H1 (cell line): ENCODE data around the gene TNRC6A.

ENCODE experiments used
- BRCA1 ChIP-seq: IDR thresholded peaks from 2 replicates; pipeline ENCODE4 v1.6.1; 2012; ENCODE audit warnings: low read depth, low read length, improper control_type of control experiment
- CTCF ChIP-seq, 3 experiments: IDR thresholded peaks; 1 replicate in 2 of 3; 2 replicates in 1 of 3; pipeline versions ENCODE4 v1.5.1 to v1.6.1; 2011; ENCODE audit warnings: low read length in 3 of 3, mild to moderate bottlenecking in 3 of 3, inconsistent platforms in 2 of 3, low read depth in 1 of 3, moderate library complexity in 1 of 3; ENCODE audit not compliant: insufficient read depth in 1 of 3; ENCODE audit errors: control extremely low read depth in 1 of 3

- TF ChIP-seq CTCF (IDR thresholded peaks at IDR 0.05; ENCODE audit: control extremely low read depth in 1 of 3, insufficient read depth in 1 of 3, low read depth in 1 of 3, low read length in 3 of 3) (no peak), BRCA1 (no peak)
Observed at GRCh38 chr16:24789881-24790280, 60.4 kb downstream of the TNRC6A start.
